ENCODE measurements around the gene TCHP. TPM values are rescaled to one million over a fixed set of nuclear protein-coding genes. Genes with fewer than 3 reads are reported as not detected.
A peak's percentile ranks its signal among the peaks of the same experiment; 100 is the strongest.

Gene TCHP
- total RNA-seq, 1 donor, result 8.7 TPM

GRCh38 chr12:109871668-109872314, 28.3 kb upstream of the TCHP start:
- peaks cover 31% of the 10 kb centered on the region for H3K4me1 ChIP-seq (ENCODE audit: insufficient read depth, low read length)
- H4K20me1 ChIP-seq (ENCODE audit: insufficient read depth, low read length), result peaks cover 19% of the 10 kb centered on the region
- no peaks in the 10 kb centered on the region for H3K36me3 ChIP-seq (ENCODE audit: insufficient read depth, low read length)
- H3K27me3 ChIP-seq (ENCODE audit: insufficient read depth, low read length), result no peaks in the 10 kb centered on the region
- peak; percentile 69 for DNase-seq (ENCODE audit: insufficient read length, low spot score, missing footprints)
- H3K4me3 ChIP-seq (ENCODE audit: insufficient read depth, low read length), result no peak overlapping the region
- peak overlapping the region; percentile 76 for H3K27ac ChIP-seq (ENCODE audit: low read depth, low read length)
- no peak overlapping the region for H2AFZ ChIP-seq (ENCODE audit: low read length)
- peaks cover 78% of the 10 kb centered on the region for H3K79me2 ChIP-seq (ENCODE audit: insufficient read depth, low read length)
- H3K9me3 ChIP-seq (ENCODE audit: low read depth, low read length), result no peaks in the 10 kb centered on the region
- H3K4me2 ChIP-seq (ENCODE audit: insufficient read depth, low read length), result peak overlapping the region; percentile 19
- TF ChIP-seq, protein P1, sequence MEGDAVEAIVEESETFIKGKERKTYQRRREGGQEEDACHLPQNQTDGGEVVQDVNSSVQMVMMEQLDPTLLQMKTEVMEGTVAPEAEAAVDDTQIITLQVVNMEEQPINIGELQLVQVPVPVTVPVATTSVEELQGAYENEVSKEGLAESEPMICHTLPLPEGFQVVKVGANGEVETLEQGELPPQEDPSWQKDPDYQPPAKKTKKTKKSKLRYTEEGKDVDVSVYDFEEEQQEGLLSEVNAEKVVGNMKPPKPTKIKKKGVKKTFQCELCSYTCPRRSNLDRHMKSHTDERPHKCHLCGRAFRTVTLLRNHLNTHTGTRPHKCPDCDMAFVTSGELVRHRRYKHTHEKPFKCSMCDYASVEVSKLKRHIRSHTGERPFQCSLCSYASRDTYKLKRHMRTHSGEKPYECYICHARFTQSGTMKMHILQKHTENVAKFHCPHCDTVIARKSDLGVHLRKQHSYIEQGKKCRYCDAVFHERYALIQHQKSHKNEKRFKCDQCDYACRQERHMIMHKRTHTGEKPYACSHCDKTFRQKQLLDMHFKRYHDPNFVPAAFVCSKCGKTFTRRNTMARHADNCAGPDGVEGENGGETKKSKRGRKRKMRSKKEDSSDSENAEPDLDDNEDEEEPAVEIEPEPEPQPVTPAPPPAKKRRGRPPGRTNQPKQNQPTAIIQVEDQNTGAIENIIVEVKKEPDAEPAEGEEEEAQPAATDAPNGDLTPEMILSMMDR (IDR thresholded peaks at IDR 0.05; ENCODE audit: extremely low read depth, low read depth, low read length), result no peak

DNA sequence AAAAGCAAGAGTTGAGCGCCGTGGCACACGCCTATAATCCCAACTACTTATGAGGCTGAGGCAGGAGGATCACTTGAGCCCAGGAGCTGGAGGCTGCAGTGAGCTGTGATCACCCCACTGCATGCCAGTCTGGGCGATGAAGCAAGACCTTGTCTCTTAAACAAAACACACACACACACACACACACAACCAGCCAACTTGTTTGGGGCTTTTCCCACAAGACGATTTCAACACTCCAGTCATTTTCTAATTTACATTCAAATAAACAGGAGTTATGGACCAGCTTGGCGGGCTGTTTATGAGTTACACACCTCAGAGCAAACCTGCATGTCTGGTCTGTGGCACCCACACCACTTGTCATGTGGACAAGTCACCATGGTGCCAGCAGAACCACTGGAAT, 26.4 kb upstream of the TCHP start:
- Histone ChIP-seq H3K79me2 (ENCODE audit: insufficient read depth, low read length) (peaks cover 84% of the 10 kb centered on the region), H4K20me1 (ENCODE audit: insufficient read depth, low read length) (peaks cover 32% of the 10 kb centered on the region), H3K4me2 (ENCODE audit: insufficient read depth, low read length) (no peak overlapping the region), H2AFZ (ENCODE audit: low read length) (no peak overlapping the region), H3K4me1 (ENCODE audit: insufficient read depth, low read length) (peaks cover 37% of the 10 kb centered on the region), H3K27ac (ENCODE audit: low read depth, low read length) (peak overlapping the region; percentile 22), H3K4me3 (ENCODE audit: insufficient read depth, low read length) (no peak overlapping the region), H3K9me3 (ENCODE audit: low read depth, low read length) (no peaks in the 10 kb centered on the region), H3K36me3 (ENCODE audit: insufficient read depth, low read length) (no peaks in the 10 kb centered on the region), H3K27me3 (ENCODE audit: insufficient read depth, low read length) (no peaks in the 10 kb centered on the region)
- DNase-seq (ENCODE audit: insufficient read length, low spot score, missing footprints), result no peak
- TF ChIP-seq, protein P1 (IDR thresholded peaks at IDR 0.05; ENCODE audit: extremely low read depth, low read depth, low read length), result no peak

DNA sequence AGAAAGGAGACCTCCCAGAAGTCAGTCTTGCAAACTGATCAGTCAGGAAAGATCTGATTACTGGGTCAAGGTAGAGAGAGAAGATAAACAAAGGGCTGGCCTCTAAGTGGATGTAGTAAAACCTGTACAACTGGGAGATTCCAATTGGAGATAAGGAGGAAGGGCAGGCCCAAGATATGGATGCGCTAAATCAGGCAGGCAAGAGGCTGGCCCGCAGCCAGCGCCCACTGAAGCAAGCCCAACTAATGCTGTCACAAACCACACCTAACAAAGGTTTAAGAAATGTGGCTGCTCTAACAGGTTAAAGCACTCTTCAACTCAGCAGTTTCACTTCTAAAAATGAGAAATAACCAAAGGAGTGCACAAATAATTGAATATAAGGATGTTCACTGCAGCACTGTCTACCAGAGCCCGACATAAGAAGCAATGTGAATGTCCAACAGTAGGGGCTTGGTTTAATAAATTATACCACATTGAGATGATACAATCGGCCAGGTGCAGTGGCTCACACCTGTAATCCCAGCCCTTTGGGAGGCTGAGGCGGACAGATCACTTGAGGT, 24.4 kb upstream of the TCHP start:
- H3K9me3 ChIP-seq (ENCODE audit: low read depth, low read length), result no peaks in the 10 kb centered on the region
- peaks cover 86% of the 10 kb centered on the region for H3K79me2 ChIP-seq (ENCODE audit: insufficient read depth, low read length)
- no peak overlapping the region for H3K27ac ChIP-seq (ENCODE audit: low read depth, low read length)

DNA sequence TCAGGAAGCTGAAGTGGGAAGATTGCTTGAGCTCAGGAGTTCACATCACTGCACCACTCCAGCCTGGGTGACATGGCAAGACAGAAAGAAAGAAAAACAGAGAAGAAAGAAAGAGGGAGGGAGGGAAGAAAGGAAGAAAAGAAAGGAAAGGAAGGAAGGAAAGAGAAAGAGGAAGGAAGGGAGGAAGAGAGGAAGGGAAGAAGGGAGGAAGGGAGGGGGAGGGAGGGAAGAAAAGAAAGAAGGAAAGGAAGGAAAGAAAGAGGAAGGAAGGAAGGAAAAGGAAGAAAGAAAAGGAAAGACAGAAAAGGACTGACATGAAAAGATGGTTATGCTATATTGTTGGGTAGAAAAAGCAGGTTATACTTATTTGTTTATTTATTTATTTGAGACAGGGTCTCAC, 23.7 kb upstream of the TCHP start:
- H3K4me2 ChIP-seq (ENCODE audit: insufficient read depth, low read length), result no peak overlapping the region
- H3K4me1 ChIP-seq (ENCODE audit: insufficient read depth, low read length), result peaks cover 36% of the 10 kb centered on the region
- peaks cover 83% of the 10 kb centered on the region for H3K79me2 ChIP-seq (ENCODE audit: insufficient read depth, low read length)
- DNase-seq (ENCODE audit: insufficient read length, low spot score, missing footprints), result no peak
- no peak overlapping the region for H3K4me3 ChIP-seq (ENCODE audit: insufficient read depth, low read length)
- no peak overlapping the region for H2AFZ ChIP-seq (ENCODE audit: low read length)
- TF ChIP-seq, protein P1 (IDR thresholded peaks at IDR 0.05; ENCODE audit: extremely low read depth, low read depth, low read length), result no peak
- H3K27me3 ChIP-seq (ENCODE audit: insufficient read depth, low read length), result no peaks in the 10 kb centered on the region
- peaks cover 38% of the 10 kb centered on the region for H4K20me1 ChIP-seq (ENCODE audit: insufficient read depth, low read length)
- no peak overlapping the region for H3K27ac ChIP-seq (ENCODE audit: low read depth, low read length)
- H3K9me3 ChIP-seq (ENCODE audit: low read depth, low read length), result no peaks in the 10 kb centered on the region
- H3K36me3 ChIP-seq (ENCODE audit: insufficient read depth, low read length), result no peaks in the 10 kb centered on the region

More for the DNA sequence above, 24.4 kb upstream of the TCHP start:
- TF ChIP-seq, protein P1 (IDR thresholded peaks at IDR 0.05; ENCODE audit: extremely low read depth, low read depth, low read length), result no peak
- peaks cover 38% of the 10 kb centered on the region for H4K20me1 ChIP-seq (ENCODE audit: insufficient read depth, low read length)
- no peaks in the 10 kb centered on the region for H3K36me3 ChIP-seq (ENCODE audit: insufficient read depth, low read length)
- H3K4me1 ChIP-seq (ENCODE audit: insufficient read depth, low read length), result peaks cover 37% of the 10 kb centered on the region
- no peak overlapping the region for H3K4me2 ChIP-seq (ENCODE audit: insufficient read depth, low read length)
- no peak overlapping the region for H2AFZ ChIP-seq (ENCODE audit: low read length)
- no peaks in the 10 kb centered on the region for H3K27me3 ChIP-seq (ENCODE audit: insufficient read depth, low read length)
- no peak for DNase-seq (ENCODE audit: insufficient read length, low spot score, missing footprints)
- no peak overlapping the region for H3K4me3 ChIP-seq (ENCODE audit: insufficient read depth, low read length)

Data from osteoblast (primary cell).